DMS79 treated with DMSO at 0.1 percent for 48 hours (cell line): ENCODE results near the gene GPX4.

Source experiments
- DNase-seq: peaks from one replicate; lab custom pipeline; 2025; lab: John Stamatoyannopoulos, UW

GPX4 gene

DNA sequence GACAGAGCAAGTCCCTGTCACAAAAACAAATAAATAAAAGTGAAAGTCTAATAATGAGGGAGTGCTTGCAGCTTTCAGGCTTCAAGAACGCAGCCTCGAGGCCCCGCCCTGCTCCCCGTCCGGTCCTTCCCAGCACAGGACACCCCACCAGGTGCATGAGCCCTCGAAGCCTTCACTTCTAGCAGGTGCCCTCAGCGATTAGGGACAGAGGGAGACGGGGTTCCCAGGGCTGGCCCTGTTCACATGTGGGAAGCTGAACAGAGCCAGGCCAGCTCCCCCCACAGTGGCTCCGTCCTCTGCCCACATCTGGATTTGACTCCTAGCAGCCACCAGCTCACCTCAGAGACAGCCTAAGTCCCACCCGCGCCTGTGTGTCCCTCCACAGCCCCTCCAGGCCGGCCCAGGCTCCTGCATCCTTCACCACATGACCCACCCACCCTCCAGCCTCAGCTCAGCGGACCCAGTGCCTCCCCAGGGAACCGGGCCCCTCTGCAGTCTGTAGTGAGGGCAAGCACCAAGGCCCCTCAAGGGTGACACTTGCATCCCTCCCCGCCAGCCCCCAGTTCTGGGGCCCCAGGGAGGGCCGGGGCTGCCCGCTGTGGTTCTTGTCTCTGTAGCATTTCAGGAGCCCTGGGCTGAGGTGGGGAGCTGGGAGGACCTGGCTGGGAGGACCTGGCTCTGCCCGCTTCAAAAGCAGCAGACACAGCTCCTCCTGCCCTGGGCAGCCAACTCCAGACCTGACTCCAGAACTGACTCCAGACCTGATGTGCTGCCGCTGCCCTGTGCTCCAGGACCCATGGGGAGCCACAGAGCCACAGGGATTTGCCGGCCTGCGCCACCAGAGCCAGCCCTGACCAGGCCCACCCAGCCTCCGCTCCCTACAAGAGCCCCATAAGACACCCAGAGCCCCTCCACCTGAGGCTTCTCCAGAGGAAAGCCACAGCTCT is 27.2 kb downstream of the GPX4 start:
- DNase-seq, result no peak

DNA sequence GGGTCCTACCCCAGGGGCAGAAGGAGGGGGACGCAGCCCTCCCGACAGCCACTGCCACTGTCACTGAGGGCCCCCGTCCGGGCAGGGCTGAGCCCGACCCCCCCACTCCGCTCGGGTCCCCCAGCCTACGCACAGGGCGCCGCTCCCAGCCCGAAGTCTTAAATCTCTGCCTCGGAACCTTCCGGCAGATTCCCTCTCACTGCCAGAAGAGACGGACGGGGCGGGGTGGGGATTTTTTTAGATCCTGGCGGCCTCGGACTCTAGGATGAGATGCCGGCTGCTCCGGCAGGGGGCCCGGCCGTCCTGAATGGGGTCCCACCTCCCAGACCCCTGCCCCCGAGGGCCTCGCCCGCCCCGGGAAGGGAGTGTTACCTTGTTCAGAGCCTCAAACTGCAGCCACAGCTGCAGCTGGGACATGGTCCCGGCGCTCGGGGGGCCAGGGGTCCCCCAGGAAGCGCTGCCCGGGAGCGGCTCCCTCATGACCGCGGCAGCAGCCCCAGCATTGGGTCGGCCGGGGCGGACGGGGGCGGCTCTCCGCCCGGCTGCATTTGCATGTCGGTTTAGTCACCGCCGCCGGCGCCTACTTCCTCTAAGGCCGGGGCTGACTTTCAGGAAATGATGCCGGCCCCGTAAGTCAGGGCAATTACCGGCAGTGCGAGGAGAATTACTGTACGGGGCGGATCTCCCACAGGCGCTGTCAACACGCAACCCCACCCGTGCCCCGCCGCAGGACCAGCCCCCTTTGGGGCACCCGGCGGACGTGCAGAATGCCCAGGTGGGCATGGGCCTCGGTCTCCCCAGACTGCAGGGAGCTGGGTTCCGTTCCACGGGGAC is 28.1 kb downstream of the GPX4 start:
- no peak for DNase-seq

DNA sequence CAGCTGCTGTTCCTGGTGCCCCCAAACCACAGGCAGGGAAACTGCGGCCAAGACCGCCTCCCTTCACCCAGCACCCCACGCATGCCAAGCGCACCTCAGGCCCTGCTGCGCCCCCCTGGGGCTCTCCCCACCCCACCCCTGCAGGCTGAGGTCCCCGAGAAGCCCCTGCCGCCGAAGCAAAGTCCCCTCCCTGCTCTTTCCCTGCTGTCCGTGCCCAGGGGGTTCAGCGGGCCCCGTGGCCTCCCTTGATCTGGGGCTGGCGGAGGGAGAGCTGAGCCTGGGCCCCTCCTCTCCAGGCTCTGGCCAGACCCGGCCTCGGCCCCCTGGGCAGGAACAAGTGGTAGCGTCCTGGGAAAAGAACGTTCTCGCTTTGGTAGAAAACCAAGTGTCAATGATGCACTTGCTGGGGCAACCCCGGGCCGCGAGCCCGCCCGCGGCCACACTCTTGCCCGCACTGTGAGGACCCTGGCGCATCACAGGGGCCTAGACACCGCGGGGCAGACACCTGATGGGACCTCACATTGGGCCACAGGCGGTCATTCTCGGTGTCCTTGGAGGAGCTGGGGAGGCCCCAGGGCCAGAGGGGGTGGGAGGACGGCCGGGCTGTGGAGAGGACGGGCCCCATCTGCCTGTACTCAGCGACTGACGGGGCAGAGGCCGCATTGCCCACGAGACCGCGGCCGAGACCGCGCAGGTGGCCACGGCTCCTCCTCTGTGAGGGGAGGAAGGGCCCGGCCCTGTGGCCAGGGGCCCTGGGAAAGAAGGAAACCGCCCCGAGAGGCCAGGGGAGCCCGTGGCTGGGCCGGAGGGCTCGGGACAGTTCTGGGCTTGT is 29.0 kb downstream of the GPX4 start:
- no peak for DNase-seq

DNA sequence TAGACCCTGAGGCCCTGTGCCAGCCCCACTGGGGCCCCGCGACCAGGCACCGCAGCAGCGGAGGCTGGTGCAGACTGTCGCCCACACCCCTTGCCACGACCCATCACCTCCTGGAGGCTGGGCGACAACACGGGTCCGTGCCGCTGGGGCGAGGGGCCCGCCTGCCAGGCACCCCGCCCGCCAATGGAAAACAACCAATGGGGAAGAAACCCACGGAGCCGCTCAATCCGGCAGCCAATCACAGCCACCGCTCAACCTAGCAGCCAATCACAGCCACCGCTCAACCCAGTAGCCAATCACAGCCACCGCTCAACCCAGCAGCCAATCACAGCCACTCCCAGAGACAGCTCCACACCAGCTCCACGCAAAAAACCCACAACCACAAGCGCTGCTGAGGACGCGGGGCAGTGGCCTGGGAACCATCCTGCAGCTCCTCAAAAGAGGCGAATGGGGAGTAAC is 29.7 kb downstream of the GPX4 start:
- no peak for DNase-seq

DNA sequence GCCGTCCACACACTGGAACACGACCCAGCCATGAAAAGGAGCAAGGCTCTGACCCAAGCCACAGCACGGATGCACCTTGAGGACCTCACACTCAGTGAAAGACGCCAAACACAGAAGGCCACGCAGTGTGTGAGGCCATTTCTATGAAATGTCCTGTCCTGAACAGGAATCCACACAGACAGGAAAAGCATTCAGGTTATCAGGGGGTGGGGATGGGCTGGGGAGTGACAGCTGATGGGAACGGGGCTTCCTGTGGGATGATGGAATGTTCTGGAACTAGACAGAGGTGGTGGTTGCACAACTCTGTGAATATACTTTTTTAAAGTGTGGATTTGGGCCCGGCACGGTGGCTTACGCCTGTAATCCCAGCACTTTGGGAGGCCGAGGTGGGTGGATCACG is 30.6 kb downstream of the GPX4 start:
- DNase-seq, result no peak

DNA sequence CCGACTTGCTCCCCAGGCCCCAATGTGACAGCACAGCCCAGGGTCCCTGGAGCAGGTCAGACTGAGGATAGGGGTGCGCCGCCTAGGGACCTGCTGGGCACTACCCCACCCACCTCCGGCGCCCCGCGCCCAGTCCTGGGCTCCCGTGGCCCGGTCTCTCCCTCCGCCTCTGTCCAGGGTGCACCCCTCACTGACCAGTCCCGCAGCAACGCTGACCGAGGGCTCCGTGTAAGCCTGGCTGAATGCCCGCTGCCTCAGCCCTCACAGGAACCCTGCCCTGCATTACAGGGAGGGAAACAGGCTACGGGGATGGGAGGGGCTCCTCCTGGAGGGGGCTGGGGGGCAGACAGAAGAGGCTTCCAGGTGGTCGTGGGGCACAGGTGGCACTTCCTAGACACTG is 31.7 kb downstream of the GPX4 start:
- DNase-seq, result no peak

DNA sequence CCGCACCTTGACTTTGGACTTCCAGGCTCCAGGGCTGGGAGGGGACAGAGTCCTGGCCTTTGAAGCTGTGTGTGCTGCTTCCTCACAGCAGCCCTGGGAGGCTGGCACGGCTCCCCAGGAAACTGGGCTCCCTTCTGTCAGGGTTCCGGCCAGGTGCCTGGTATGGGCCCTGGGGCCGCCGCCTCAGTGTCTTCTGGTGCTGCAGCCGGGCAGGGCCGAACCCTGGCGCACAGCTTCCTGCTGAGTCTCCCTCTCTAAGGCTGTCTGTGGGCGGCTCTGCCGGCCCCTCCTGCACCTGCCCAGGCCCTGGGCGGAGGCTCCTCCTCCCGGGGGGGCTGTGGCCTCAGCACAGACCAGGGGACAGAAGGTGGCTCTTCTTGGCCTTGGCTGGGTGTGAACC is 32.4 kb downstream of the GPX4 start:
- DNase-seq, result peak; percentile 53

DNA sequence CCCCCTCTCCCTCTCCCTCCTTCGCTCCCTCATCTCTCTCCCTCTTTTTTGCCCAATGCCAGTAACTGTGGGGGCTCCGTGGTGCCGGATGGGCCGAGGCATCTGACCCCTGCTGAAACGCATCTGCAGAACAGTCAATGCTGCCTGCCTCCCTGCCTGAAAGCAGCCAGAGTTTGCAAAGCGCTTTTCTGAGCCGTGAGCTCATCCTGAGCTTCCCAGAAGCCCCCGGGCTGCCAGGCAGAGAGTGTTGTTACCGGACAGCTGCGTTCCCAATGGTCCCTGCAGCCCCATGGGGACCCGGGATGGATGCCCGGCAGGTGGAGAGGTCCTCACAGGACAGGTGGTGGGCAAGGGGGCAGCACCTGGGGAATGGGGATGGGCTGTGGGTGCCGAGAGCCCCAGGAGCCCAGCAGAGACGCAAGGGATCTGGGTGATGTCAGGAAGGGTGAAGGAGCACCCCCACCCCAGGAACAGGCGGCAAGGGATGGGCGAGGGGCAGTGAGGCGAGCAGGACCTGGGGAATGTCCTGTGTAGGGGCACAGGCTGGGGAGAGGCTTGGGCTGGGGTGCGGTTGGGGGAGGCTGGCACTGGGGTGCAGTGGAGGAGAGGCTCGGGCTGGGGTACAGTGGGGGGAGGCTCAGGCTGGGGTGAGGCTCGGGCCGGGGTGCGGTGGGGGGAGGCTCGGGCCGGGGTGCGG is 33.0 kb downstream of the GPX4 start:
- DNase-seq, result peak; percentile 53

DNA sequence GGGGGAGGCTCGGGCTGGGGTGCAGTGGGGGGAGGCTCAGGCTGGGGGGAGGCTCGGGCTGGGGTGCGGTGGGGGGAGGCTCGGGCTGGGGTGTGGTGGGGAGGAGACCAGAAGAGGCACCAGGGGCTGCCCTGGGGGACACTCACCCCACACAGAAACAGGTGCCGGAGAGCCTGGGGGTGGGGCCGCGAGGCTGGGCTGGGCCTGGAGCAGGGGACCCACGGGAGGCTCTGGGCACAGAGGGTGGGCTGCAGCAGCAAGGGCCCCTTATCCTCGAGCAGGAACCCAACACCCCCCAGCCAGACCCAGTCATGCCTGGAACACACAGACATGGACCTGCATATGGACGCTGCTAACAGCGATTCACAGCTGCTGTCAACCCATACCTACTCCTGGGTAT is 34.3 kb downstream of the GPX4 start:
- DNase-seq, result no peak

DNA sequence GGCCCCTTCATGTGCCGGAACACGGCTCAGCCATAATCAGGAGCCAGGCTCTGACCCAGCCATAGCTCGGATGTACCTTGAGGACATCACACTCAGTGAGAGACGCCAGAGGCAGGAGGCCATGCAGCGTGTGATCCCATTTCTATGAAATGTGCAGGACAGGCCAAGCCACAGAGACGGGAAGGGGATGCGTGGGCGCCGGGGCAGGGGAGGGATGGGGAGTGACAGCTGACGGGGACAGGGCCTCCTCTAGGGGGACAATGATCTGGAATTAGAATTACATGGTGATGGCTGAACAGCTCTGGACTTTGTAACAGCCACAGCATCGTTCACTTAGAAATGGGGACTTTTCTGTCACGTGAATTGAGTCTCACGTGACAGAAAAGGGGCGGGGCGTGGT is 35.3 kb downstream of the GPX4 start:
- DNase-seq, result no peak

DNA sequence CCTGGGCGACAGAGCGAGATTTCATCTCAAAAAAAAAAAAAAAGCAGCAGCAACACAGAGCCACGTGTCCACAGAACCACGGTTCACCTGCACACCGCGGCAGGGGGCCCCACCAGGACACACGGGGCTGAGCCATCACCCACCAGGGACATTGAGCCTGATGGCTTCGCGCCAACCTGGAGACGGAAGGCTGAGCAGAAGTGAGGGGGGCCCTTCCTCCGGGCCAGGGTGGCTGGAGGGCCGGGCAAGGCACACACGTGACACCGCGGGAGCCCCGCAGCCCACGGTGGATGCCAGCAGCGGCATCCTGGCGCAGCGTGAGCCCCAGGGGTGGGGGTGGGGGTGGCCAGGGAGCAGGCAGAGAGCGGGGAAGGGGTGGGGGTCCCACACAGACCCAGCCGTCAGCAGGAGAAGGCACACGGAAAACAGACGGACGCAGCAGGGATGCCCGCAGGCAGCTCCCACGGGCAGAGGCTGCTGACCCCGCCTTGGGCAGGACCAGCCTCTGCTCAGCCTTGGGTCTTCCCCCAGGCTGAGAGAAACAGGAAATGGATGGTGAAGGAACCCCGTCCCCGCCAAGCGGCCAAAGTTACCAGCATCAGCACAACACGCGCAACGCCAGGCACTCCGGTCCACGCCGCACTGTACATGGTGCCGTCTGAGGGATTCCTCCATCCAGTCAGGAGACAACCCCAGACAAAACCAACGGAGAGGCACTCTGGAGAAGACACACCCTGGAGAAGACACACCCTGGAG is 36.7 kb downstream of the GPX4 start:
- no peak for DNase-seq

DNA sequence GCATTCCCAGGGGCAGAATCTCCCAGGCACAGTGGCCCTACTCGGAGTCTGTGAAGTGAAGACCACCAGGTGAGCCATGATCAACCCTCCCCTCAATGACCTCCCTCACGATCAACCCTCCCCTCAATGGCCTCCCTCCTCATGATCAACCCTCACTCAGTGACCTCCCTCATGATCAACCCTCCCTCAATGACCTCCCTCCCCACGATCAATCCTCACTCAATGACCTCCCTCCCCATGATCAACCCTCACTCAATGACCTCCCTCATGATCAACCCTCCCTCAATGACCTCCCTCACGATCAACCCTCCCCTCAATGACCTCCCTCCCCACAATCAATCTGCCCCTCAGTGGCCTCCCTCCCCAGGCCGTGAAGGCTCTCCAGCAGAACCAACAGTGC is 38.1 kb downstream of the GPX4 start:
- no peak for DNase-seq

DNA sequence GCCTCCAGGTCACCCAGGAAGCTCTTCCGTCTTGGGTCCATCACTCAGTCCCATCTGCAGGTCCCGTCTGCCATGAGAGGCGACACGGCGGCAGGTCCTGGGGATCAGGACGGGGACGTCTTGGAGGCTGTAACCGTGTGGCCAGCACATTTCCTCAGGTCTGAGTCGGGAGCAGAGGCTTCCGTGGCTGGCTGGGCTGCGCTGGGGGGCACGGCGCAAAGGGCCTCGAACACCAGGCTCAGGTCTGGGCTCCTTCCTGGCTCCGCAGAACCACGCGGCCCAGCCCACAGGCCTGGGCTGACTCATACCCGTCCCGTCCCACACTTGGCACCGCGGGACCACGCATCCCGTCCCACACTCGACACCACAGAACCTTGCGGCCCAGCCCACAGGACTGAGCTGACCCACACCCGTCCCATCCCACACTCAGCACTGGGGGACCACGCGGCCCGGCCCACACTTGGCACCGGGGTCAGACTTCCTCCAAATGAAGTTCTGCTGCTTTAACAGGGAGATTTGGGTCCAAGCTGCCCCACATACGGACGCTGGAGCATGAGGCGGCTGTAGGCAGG is 40.1 kb downstream of the GPX4 start:
- DNase-seq, result no peak

DNA sequence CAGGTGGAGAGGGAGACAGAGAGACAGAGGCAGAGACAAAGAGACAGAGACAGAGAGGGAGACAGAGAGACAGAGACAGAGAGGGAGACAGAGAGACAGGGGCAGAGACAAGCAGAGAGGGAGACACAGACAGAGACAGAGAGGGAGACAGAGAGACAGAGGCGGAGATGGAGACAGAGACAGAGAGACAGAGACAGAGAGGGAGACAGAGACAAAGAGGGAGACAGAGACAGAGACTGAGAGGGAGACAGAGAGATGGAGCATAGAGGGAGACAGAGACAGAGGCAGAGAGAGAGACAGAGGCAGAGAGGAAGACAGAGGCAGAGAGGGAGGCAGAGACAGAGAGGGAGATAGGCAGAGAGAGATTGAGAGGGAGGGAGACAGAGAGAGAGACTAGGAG is 40.9 kb downstream of the GPX4 start:
- no peak for DNase-seq

DNA sequence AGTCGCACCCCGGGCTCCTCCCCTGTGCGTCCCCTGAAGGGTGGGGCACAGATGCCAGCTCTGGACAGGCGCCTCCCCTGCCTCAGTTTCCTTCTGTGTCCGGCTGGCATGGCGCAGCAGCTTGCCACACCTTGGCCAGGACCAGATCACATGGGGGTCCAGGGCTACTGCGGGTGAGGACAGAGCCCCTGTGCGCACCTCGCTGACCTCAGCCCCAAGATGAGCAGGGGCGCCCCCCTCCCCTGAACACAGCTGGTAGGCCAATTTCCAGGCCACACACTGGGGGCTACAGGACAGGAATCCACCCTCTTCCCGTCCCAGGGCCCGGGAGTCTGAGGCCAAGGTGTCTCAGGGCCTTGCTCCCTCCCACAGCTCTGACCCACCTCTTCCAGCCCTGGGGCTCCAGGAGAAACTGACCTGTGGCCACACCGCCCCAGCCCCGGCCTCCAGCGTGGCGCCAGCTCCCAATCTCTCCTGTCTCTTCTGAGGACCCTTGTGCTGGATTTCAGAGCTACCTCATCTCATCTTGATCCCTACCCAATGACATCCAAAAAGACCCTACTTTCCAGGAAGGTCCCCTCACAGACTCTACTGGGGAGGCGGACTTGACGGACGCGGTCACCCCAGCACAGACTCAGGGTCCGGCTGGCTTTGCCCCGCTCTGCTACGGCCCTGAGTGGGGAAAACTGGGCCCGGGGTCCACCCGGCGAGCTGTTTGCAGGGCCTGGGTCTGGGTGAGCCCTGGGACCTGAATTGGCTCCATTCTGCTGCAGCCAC is 42.0 kb downstream of the GPX4 start:
- DNase-seq, result no peak

DNA sequence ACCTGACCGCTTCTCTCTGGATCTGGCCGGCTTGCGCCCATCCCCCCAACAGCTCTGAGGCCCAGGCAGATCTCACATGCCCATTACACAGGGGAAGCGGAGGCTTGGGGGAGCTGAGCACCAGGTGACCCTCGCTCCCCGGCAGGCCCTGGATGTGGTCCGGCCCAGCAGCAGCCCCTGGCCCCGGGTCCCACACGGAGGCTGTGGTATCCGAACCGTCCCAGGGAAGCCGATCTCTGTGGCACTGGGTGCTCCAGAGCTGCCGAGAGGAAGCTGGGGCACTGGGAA is 42.6 kb downstream of the GPX4 start:
- no peak for DNase-seq

DNA sequence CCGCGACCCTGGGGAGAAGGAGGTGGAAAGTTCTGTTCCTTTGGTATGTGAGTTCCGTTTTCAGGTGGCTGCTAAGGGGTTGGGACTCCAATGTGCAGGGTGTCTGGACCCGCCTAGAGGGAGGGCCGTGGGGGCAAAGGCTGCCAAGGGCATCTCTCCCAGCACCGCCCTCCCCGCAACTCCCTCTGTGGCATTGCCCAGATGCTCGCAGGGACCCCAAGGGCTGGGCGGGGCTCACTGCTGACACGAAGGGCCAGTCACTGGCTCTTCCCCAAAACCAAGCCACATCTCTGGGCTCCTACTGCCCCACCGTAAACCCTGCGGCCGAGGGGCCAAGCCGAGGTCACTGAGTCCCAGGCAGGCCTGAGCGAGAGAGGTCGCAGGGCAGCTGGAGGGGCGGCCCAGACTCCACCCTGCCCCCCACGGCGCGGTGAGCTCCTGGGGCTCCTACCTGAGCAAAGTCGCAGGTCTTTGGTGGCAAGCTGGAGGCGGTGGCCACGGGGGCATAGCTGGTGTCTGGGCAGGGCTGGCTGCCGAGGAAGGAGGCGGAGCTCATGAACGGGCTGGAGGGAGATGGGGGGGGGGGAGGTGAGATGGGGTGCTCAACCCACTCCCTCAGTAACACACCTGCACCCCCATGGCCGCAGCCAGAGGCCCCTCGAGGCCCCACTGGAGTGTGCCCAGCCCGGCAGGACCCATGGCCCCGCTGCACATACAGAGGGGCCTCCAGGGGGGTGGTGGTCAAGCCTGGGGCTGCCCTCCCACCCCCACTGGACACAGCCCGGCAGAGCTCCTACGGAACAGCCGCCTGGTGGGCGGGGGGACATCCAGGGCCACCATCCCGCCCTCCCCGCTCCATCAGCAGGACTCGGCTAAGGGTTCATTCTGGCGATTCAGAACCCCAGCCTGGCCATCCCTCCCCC is 43.3 kb downstream of the GPX4 start:
- no peak for DNase-seq

DNA sequence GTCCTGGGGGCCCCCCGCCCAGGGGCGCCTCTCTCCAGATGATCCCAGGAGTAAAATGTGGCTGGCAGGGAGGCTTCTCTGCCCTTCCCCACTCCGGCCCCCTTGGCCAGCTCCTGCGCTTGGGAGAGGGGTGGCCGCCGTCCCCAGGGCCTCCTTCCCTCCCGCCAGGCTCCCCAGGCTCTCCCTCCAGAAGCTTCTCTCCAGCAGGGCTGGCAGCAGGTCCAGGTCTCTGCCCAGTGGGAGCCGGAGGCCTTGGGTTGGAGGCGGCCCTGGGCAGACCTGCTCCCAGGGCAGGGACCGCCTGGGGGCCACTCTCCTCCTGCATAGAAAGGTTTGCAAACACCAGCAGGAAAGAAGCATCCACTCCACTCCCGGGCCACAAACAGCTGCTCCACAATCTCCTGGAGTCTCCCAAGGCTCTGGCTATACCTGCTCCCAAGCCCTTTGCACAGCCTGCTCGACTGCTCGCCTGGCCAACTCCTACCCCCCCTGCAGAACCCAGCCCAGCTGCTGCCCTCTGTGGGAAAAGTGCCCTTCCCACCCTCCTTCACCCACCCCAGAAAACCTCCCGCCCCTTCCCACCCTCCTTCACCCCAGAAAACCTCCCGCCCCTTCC is 44.2 kb downstream of the GPX4 start:
- DNase-seq, result no peak
